GM21717 (cell line): Measurements from ENCODE around the gene ATP11C.
"Not testable (repeated sequence)": the region's sequence is repeated elsewhere in the genome, so short reads cannot be mapped to it uniquely, and the experiment has no call there.

Source experiments
- ATAC-seq: cut with Tn5 transposase; IDR thresholded peaks from one replicate; pipeline ENCODE4 v1.9.1; 2021; ENCODE audit warnings: mild to moderate bottlenecking, moderate library complexity; ENCODE audit not compliant: unreplicated experiment

ATP11C gene

GRCh38 chrX:139924696-139925095, 8.2 kb downstream of the ATP11C start:
- ATAC-seq = no peak

DNA sequence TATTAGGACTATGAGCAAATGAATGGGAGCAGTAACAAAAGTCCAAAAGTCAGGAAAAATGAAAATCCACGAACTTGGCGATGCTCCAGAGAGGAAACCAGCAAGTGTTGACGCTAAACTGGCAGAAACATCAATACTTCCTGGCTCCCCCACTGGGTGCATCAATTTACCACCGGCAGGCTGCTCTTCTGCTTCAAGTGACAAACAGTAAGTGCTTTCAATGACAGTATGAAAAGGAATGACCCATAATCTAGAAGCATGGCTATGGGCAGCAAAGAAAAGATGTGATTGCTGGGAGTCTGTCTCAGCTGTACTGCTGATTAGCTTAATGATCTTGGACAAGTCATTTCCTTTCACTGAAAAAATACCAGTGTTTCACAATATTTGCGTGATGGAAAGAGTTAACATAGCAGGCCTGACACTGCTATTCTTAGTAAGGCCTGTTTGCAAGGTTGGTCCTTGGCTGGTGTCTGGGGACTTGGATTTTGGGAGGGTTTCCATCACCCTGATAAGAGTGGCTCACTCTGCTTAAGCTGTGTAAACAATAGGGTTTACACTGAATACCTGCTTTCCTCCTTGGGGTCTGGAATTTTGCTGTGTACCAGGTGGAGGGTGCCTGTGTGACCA, 8.7 kb downstream of the ATP11C start:
- no peak for ATAC-seq

DNA sequence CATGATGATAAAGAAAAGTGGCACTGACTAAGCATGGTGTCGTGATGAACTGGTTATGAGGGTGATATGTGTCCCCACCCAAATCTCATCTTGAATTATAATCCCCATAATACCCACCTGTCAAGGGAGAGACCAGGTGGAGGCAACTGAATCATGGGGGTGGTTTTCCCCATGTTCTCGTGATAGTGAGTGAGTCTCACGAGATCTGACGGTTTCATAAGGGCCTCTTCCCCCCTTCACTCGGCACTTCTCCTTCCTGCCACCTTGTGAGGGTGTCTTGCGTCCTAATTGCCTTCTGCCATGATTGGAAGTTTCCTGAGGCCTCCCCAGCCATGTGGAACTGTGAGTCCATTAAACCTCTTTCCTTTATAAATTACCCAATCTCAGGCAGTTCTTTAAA, 11.7 kb downstream of the ATP11C start:
- ATAC-seq = not testable (repeated sequence)

DNA sequence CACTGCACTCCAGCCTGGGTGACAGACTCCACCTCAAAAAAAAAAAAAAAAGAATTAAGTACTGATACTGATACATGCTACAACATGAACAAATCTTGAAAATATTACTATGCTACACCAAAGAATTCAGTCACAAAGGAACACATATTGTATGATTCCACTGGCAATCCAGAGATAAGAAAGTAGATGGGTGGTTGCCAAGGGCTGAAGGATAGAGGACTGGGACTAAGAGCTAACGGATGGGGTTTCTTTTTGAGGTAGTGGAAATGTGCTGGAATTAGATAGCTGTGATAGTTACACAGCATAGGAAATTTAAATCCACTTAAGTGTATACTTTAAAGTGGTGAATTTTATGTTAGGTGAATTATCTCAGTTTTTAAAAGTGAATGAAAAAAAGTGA, 12.5 kb downstream of the ATP11C start:
- no peak for ATAC-seq

- ATAC-seq = no peak
Measured at GRCh38 chrX:139914421-139914820, 18.4 kb downstream of the ATP11C start.

- no peak for ATAC-seq
Measured at GRCh38 chrX:139909712-139910111, 23.1 kb downstream of the ATP11C start.

GRCh38 chrX:139907078-139907477, 25.8 kb downstream of the ATP11C start:
- no peak for ATAC-seq

DNA sequence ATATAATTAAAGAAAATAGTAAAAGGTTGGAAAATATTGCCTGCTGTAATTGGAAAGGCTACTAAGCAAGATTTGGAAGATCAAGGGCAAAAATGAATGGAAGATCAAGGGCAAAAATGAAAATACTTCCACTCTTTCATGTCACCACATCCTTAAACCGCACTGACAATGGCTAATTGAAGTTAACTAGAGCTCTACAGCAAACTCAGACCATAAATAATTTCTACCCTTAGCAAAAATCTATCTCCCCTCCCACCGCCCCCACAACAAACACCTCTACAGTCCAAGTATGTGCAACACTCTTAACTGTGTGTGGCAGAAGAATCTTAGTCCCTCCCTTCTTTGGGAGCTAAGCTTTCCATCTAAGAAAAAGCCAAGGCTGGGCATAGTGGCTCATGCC, 27.1 kb downstream of the ATP11C start:
- ATAC-seq = no peak

GRCh38 chrX:139905051-139905450, 27.8 kb downstream of the ATP11C start:
- no peak for ATAC-seq

GRCh38 chrX:139903210-139903609, 29.6 kb downstream of the ATP11C start:
- no peak for ATAC-seq

- no peak for ATAC-seq
Measured at GRCh38 chrX:139902559-139902958, 30.3 kb downstream of the ATP11C start.

GRCh38 chrX:139898334-139898733, 34.5 kb downstream of the ATP11C start:
- no peak for ATAC-seq

GRCh38 chrX:139892512-139892911, 40.3 kb downstream of the ATP11C start:
- peak; percentile 80 for ATAC-seq

DNA sequence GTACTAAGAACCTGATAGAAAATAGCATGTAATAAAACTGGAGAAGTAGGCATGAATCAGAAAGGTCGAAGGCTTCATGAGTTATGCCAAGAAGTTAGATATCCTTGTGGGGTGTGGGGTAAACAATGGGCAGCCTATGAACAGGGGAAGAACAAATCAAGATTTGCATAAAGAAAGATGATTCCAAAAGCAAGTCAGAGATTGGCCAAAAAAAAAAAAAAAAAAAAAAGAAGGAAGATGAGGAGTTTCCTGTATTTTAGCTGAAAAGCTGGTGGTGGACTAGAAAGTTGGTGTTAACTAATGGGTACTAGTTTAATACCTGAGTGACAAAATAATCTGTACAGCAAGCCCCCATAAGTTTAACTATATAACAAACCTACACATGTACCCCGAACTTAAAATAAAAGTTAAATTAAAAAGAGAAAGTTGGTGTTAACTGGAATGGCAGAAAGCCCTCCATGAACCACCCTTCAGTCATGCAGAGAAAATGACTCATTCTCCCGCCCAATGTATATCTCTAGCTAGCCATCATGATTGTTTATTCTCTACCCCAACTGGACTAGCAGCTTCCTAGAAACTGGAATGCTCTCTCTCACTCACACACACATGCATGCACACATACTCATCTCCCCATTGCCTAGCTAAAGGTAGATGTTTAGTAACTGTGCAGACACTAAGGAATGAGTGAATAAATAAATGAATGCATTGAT, 41.7 kb downstream of the ATP11C start:
- ATAC-seq = no peak

DNA sequence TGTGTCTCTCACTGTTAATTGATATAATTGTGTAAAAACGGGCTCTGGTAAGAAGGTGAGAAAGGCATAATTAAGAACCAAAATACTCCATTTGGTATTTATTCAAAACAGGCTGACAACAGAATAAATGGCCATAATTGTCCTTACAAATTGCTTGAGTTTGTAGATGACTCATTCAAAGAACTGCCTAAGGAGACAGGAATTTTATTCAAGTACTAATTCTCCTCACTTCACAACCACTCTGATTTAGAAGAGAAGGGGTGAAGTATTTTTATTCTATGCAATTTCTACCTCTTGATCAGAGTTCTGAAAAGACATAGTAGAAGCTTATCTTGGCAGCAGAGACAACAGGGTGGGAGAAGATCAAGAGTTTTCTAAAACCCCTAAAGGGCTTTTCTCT, 43.1 kb downstream of the ATP11C start:
- no peak for ATAC-seq

- no peak for ATAC-seq
Measured at GRCh38 chrX:139883984-139884383, 48.9 kb downstream of the ATP11C start.

GRCh38 chrX:139882299-139882698, 50.6 kb downstream of the ATP11C start:
- ATAC-seq = no peak

DNA sequence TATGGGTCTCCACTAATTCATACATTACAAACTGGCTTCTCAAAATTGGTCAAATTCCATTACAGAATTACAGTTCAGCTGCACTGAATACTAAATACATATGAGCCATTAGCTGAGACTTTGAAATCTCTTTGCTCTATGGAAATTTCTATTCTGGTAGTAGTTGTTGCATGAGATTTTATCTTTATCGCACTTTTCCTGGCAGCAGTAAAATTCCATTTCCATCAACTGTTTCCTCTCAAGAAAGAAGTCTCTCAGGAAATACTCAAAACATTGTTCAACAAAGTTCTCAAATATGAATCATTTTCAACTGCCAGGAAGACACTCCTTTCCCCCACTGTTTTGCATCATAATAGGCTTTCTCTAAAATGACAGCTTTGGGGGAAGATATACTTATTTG, 51.3 kb downstream of the ATP11C start:
- no peak for ATAC-seq

GRCh38 chrX:139881130-139881529, 51.7 kb downstream of the ATP11C start:
- no peak for ATAC-seq

- no peak for ATAC-seq
Measured at GRCh38 chrX:139877710-139878414, 55.0 kb downstream of the ATP11C start.

DNA sequence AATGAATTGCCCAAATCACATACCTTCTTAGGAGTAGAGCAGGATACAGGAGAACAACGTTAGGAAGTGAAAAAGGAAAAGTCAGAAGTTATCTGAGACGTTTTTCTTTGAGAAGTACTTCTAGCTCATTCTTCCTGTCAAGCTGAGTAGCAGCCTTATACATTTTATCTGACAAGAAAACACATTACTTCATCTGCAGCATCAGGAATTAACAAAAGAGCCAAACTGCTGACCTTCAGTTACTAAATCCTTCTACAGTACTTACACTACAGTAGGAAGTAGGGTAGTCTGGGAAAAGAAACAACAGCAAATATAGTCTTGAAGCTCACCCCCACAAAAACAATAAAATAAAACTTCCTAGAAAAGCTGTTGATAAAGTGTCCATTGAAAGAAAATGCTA, 57.0 kb downstream of the ATP11C start:
- no peak for ATAC-seq

DNA sequence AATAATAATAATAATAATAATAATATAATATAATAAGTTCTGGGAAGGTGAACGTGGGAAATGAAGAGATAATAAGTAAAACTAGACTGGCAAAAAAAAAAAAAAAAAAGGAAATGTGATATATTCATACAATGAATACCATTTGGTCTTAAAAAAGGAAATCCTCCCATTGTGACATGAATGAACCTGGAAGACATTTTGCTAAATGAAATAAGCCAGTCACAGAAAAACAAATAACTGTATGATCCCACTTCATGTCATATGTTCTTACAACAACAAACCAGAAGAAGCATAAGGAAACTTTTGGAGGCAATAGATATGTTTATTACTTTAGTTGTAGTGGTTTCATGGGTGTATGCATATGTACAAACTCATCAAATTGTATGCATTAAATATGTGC, 63.1 kb downstream of the ATP11C start:
- ATAC-seq = no peak
